HEK293T (cell line): ENCODE data around the gene HSD17B8.

Source experiments
- CTCF ChIA-PET: fragments of 350-600 bp; formaldehyde crosslinking; extraction: SDS; loops from one replicate; lab custom pipeline; 2021; ENCODE audit warnings: antibody characterized with exemption, inconsistent platforms; lab: Yijun Ruan, JAX
- POLR2A ChIA-PET: fragments of 350-600 bp; formaldehyde crosslinking; extraction: SDS; loops from one replicate; lab custom pipeline; 2020; ENCODE audit warnings: antibody characterized with exemption, inconsistent platforms; lab: Yijun Ruan, JAX
- DNase-seq: peaks from one replicate; pipeline ENCODE4 v3.0.0; 2012; ENCODE audit warnings: mixed read lengths; ENCODE audit errors: extremely low spot score
- ARNT ChIP-seq: fragments of 450-650 bp; IDR thresholded peaks from 2 replicates; pipeline ENCODE4 v1.6.1; 2017; ENCODE audit warnings: mild to moderate bottlenecking
- BHLHE40 ChIP-seq: fragments of 450-650 bp; IDR thresholded peaks from 2 replicates; pipeline ENCODE4 v1.6.1; 2016; ENCODE audit warnings: mild to moderate bottlenecking, moderate library complexity, borderline replicate concordance
- CTBP1 ChIP-seq: fragments of 450-650 bp; IDR thresholded peaks from 2 replicates; pipeline ENCODE4 v1.6.1; 2016; ENCODE audit warnings: borderline replicate concordance
- ELF4 ChIP-seq: fragments of 450-650 bp; IDR thresholded peaks from 2 replicates; pipeline ENCODE4 v1.6.1; 2017; ENCODE audit warnings: antibody characterized with exemption
- FOXA1 ChIP-seq: fragments of 450-650 bp; IDR thresholded peaks from 2 replicates; pipeline ENCODE4 v1.6.1; 2016; ENCODE audit warnings: mild to moderate bottlenecking
- FOXK2 ChIP-seq: fragments of 450-650 bp; IDR thresholded peaks from 2 replicates; pipeline ENCODE4 v1.6.1; 2016; ENCODE audit warnings: mild to moderate bottlenecking
- FOXM1 ChIP-seq: fragments of 450-650 bp; IDR thresholded peaks from 2 replicates; pipeline ENCODE4 v1.6.1; 2017; ENCODE audit warnings: mild to moderate bottlenecking, borderline replicate concordance
- HDGF ChIP-seq: fragments of 450-650 bp; IDR thresholded peaks from 2 replicates; pipeline ENCODE4 v1.6.1; 2017; ENCODE audit warnings: antibody characterized with exemption, borderline replicate concordance
- L3MBTL2 ChIP-seq: fragments of 450-650 bp; conservative IDR thresholded peaks from 2 replicates; pipeline ENCODE4 v1.6.1; 2016; ENCODE audit warnings: mild to moderate bottlenecking
- LEF1 ChIP-seq: fragments of 450-650 bp; IDR thresholded peaks from 2 replicates; pipeline ENCODE4 v1.6.1; 2017; ENCODE audit warnings: mild to moderate bottlenecking, borderline replicate concordance
- NFRKB ChIP-seq: fragments of 450-650 bp; IDR thresholded peaks from 2 replicates; pipeline ENCODE4 v1.6.1; 2016; ENCODE audit warnings: mild to moderate bottlenecking, moderate library complexity
- PKNOX1 ChIP-seq: fragments of 450-650 bp; IDR thresholded peaks from 2 replicates; pipeline ENCODE4 v1.6.1; 2016
- SP1 ChIP-seq: fragments of 450-650 bp; IDR thresholded peaks from 2 replicates; pipeline ENCODE4 v1.6.1; 2017
- SUZ12 ChIP-seq: fragments of 450-650 bp; IDR thresholded peaks from 2 replicates; pipeline ENCODE4 v1.6.1; 2016; ENCODE audit warnings: mild to moderate bottlenecking
- TARDBP ChIP-seq: fragments of 450-650 bp; IDR thresholded peaks from 2 replicates; pipeline ENCODE4 v1.6.1; 2016
- ZNF384 ChIP-seq: fragments of 450-650 bp; IDR thresholded peaks from 2 replicates; pipeline ENCODE4 v1.6.1; 2016

HSD17B8 gene

GRCh38 chr6:33177552-33178446, 26.7 kb upstream of the HSD17B8 start:
- TF ChIP-seq ELF4 = no peak
- TF ChIP-seq CTBP1 = no peak
- TF ChIP-seq LEF1 = no peak
- TF ChIP-seq FOXM1 = no peak
- TF ChIP-seq FOXK2 = no peak
- no peak for TF ChIP-seq PKNOX1
- no peak for TF ChIP-seq ARNT
- TF ChIP-seq FOXA1 = no peak
- TF ChIP-seq BHLHE40 = no peak
- TF ChIP-seq L3MBTL2 = no peak
- TF ChIP-seq SP1 = no peak
- no peak for TF ChIP-seq TARDBP
- no peak for TF ChIP-seq HDGF
- TF ChIP-seq NFRKB = no peak
- no peak for TF ChIP-seq SUZ12
- TF ChIP-seq ZNF384 = no peak
- ChIA-PET CTCF (no interaction called here), POLR2A (no interaction called here)
- no peak for DNase-seq

GRCh38 chr6:33178755-33179475, 25.5 kb upstream of the HSD17B8 start:
- DNase-seq = no peak
- ChIA-PET POLR2A (no interaction called here), CTCF (no interaction called here)
- TF ChIP-seq L3MBTL2 (no peak), CTBP1 (no peak), FOXM1 (no peak), FOXA1 (no peak), NFRKB (no peak), HDGF (no peak), TARDBP (no peak), BHLHE40 (no peak), ZNF384 (no peak)

GRCh38 chr6:33181141-33181540, 23.3 kb upstream of the HSD17B8 start:
- POLR2A ChIA-PET = no interaction called here
- CTCF ChIA-PET = no interaction called here
- TF ChIP-seq LEF1 (no peak), ARNT (no peak), BHLHE40 (no peak), PKNOX1 (no peak), ZNF384 (no peak), CTBP1 (no peak), NFRKB (no peak), ELF4 (no peak), TARDBP (no peak), HDGF (no peak), SUZ12 (no peak), FOXA1 (no peak)
- no peak for DNase-seq

- ChIA-PET POLR2A (no interaction called here), CTCF (no interaction called here)
- TF ChIP-seq LEF1 (no peak), BHLHE40 (no peak), NFRKB (no peak), FOXK2 (no peak), SP1 (no peak), FOXM1 (no peak), SUZ12 (no peak), FOXA1 (no peak)
- no peak for DNase-seq
Measured at GRCh38 chr6:33183071-33183683, 21.3 kb upstream of the HSD17B8 start.

GRCh38 chr6:33185190-33185589, 19.3 kb upstream of the HSD17B8 start:
- POLR2A ChIA-PET = no interaction called here
- TF ChIP-seq CTBP1 = no peak
- no peak for TF ChIP-seq SP1
- no peak for DNase-seq
- CTCF ChIA-PET = no interaction called here

GRCh38 chr6:33185654-33186187, 18.7 kb upstream of the HSD17B8 start:
- POLR2A ChIA-PET = interaction anchor here (1.7 kb wide), 1 partner anchor 14 kb away, joined by 5 read pairs; no protein-coding TSS in a partner anchor
- CTCF ChIA-PET = no interaction called here
- TF ChIP-seq NFRKB = no peak
- TF ChIP-seq SP1 = no peak
- no peak for TF ChIP-seq FOXA1
- TF ChIP-seq ARNT = no peak
- no peak for TF ChIP-seq CTBP1
- TF ChIP-seq SUZ12 = no peak
- no peak for TF ChIP-seq BHLHE40
- TF ChIP-seq PKNOX1 = no peak
- TF ChIP-seq ELF4 = no peak
- TF ChIP-seq L3MBTL2 = no peak
- no peak for TF ChIP-seq TARDBP
- no peak for TF ChIP-seq LEF1
- no peak for TF ChIP-seq ZNF384
- TF ChIP-seq FOXM1 = no peak
- TF ChIP-seq FOXK2 = no peak
- no peak for DNase-seq
